Jurkat, Clone E6-1 (cell line): ENCODE data around the gene RGS8. TPM values are rescaled to one million over a fixed set of nuclear protein-coding genes. Genes with fewer than 3 reads are reported as not detected.
A peak's percentile ranks its signal among the peaks of the same experiment; 100 is the strongest.

Source experiments
- DNase-seq: peaks from one replicate; pipeline ENCODE4 v3.0.0-alpha.2; 2011; ENCODE audit warnings: low read depth, low spot score
- H3K4me3 ChIP-seq: 2 replicates; pipeline ENCODE4 v1.5.1; 2011; ENCODE audit warnings: mild to moderate bottlenecking, low read length, control low read depth, moderate library complexity
- polyA plus RNA-seq: library from polyadenylated mRNA; unstranded; fragments of >200 nt; gene quantifications from one replicate; pipeline ENCODE4 v1.2.1, GENCODE V29; 2012; ENCODE audit warnings: missing spikeins; ENCODE audit not compliant: insufficient read length, insufficient read depth

RGS8 gene, protein sequence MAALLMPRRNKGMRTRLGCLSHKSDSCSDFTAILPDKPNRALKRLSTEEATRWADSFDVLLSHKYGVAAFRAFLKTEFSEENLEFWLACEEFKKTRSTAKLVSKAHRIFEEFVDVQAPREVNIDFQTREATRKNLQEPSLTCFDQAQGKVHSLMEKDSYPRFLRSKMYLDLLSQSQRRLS
- not detected for polyA plus RNA-seq

DNA sequence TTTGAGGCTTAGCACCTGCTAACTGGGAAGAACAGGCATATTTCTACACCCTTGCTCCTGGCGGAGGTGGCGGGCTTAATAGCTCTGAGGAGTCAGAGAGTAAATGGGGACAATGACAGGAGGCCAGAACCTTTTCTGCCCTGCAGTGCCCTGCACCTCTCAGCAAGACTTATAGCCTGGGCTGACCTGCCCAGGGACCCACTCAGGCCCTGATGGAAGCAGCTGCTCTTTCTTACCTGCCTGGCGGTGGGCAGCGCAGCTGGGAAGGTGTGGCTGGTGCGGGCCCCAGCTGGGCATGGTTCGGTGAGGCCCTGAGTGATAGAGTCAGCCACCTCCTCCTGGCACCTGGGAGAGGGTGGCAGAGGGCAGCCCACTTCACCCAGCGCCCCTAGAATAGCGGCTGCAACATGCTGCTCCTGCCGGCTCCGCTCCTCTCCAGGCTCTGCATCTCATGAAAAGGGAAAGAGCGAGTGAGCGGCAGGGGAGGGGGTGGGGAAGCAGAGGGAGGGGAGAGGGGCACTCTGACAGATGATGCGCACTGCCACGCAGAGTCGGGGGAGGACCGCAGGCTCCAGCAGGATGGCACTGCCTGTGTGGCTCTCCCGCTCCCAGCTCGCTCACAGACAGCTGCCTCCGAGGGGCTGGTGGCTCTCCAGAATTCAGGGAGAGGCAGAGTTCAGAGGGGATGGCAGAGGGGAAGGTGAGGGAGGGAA, at the start of gene RGS8:
TSS of gene RGS8 (minus strand) at position 472 of the 713 bp plus-strand sequence. CDS start 14,938 bp downstream, outside the sequence.
- DNase-seq: no peak
- no peak within 1 kb of the TSS for H3K4me3 ChIP-seq

DNA sequence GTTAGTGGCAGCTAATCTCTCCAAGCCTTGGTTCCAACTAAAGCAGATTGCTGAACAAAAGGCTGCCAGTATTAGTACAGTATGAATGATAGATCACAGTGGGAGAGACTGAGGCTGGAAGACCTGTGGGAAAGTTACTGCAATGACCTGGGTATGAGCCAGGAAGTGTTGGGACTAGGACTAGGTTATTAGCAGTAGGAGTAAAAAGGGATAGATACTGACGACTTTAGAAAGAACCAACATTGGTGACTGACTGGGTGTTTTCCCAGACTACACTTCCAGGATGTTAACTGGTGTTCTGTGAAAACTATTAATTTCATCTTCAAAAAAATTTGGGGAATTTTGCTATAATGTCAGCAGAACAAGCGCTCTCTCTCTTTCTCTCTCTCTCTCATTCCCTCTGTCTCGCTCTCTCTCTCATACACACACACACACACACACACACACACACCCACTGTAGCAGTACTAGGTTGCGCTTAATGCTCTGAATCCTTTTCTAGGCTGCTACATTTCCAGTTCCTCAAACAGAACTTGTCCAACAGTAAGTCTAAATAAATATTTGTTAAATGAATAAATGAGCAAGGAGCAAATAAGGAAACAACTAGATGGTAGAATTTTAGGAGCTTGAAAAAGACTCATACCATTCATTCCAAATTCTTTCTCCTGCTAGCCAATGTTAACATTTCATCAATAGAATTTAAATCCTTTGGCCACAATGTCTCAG, 47.6 kb upstream of the RGS8 start:
- H3K4me3 ChIP-seq: no peak overlapping the region
- no peak for DNase-seq

DNA sequence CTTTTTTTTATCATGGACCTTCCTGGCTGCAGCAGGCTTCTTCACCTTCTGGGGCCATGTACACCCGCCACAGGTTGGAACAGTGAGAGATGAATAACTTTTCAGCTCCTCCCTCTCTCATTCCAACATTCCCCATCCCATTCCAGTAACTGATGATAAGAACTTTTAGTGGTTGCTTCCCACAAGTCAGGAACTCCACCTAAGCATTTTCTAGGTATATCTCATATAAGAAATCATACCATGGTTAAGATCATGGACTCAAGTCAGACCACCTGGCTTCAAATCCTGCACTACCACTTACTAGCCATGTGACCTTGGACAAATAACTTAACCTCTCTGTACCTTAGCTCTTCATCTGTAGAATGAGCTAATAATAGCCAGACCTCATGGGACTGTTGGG, 42.5 kb upstream of the RGS8 start:
- no peak for DNase-seq
- H3K4me3 ChIP-seq: no peak overlapping the region

DNA sequence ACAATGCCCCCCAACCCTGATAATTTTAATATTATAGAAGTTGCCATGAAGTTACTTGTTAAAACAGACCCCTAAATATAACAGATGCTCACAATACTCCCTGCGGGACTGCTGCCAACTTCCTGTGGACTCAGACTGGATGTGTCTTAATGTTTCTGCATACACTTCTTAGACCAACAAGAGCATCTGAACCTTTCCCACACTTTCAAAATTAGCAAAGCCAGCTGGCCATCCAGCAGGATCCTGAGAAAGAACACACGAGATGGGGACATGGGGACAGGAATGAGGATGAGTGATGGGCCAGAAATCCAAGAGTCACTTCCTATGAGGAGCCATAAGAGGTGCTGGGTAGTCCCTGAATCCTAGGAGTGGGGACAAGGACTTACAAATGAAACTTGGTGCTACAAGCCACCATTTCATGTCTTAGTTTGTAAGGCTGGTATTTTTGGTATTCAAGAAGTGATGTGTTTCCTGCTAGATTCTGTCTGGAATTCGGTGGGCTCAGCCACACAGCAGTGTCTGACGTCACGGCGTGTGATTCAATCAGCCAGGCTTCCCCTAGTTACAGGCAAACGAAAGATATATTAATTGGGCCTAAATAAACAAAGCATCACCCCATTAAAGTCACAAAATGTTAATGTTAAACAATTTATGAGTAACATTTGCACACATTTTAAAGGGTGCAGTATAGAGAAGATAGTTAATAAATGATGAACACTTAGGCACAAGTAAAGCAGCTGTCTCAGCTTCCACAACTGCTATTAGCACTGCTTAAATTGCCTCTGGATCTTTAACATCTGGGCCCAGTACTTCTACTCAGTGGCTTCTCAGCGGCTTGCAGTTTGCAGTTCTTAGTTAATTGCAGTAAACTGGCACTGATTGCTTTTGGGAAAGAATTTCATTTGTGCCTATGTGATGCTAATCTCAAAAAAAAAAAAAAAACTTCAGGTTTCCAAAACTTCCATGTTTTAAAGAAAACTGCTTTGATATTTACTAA, 41.2 kb upstream of the RGS8 start:
- DNase-seq: no peak
- no peak overlapping the region for H3K4me3 ChIP-seq

DNA sequence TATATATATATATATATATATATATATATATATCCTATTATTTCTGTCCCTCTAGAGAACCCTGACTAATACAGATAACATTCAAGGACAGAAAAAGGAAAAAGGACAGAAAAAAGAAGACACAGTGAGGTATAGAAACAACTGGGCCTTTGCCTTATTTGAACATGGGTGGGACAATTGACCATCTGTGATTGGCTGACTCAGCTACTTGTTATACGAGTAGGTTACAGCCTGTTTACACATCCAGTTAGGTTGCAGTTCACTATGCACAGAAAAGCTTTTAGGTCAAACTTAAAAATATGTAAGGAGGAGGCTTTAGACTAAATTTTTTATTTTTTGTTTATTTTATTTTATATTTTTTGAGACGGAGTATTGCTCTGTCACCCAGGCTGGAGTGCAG, 39.8 kb upstream of the RGS8 start:
- H3K4me3 ChIP-seq: no peak overlapping the region
- no peak for DNase-seq

DNA sequence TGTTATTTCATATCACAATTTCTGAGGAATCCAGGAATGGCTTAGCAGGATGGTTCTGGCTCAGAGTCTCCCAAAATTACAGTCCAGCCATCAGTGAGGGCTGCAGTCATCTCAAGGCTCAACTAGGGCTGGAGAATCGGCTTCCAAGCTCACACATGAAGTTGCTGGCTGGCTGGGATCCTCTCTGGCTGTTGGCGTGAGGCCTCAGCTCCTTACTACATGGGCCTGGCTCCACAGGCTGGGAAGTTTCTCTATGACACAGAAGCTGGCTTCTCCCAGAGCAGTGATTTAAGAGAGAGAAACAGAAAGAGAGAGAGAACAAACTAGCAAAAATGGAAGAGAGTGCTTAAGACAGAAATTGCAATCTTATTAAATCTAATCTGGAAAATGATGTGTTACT, 38.8 kb upstream of the RGS8 start:
- no peak overlapping the region for H3K4me3 ChIP-seq
- no peak for DNase-seq

DNA sequence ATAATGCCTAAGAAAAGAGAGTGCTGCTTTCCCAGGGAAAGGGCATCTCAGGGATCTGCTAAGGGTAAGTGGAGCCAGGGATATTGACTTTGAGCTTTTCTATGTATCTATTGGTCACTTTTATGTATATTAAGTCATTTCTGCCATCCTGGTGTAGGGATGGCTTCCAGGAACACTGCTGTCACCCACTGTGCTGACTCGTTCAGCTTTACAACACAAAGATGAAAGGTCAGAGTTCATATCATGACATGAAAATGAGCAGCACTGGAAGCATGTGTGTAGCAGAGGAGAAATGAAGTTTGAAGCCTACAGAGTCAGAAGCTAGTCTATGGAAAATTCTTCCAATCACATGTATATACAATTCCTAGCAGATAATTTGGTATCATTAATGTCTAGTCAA, 37.1 kb upstream of the RGS8 start:
- no peak for DNase-seq
- H3K4me3 ChIP-seq: no peak overlapping the region

DNA sequence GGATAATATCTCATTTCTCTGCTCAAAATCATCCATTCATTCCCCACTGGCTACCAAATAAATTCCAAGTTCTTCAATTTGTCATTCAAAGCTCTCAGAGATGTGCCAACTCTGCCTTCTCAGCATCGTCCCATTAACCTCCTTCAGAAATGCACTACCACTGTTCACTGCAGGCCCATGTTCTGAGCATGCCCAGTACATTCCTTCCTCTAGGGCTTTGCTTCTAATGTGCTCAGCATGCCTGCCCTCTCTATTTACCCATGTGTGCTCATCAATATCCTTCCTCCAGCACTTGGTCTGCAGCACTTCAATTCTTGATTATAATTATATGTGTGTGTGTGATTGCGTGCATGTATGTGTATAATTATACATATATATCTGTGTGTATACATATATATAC, 36.1 kb upstream of the RGS8 start:
- DNase-seq: no peak
- H3K4me3 ChIP-seq: no peak overlapping the region

DNA sequence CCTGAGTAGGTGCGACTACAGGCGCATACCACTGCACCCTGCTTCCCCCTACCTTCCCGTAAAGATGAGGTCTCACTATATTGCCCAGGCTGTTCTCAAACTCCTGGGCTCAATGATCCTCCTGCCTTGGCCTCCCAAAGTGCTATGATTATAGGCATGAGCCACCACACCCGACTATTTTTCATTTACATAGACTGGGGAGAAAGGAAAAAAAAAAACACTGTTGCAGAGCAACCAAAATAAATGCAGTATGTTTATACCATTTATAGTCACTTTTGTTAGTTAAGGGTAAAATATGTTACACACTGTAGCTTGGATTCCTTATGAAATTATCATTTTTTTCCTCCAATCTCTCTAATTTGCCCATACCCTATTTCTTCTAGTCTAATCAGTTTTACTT, 35.2 kb upstream of the RGS8 start:
- no peak for DNase-seq
- H3K4me3 ChIP-seq: no peak overlapping the region

DNA sequence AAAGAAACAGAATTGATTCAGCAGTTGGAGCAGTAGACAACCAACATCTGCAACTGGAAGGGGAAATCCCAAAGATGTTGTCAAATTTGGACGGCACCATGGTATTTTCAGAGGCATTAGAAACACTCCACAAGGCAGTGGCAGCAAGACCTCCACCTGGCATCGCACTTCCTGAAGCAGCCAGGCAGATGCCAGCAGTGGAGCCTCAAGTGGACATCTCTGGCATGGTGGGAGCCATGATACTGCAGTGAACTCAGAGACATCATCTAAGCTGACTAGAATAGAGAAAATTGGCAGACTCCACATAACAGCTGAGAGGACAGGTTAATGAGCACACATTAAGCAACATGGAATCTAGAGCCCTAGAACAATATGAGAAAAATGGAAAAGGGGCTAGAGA, 33.9 kb upstream of the RGS8 start:
- no peak overlapping the region for H3K4me3 ChIP-seq
- no peak for DNase-seq

DNA sequence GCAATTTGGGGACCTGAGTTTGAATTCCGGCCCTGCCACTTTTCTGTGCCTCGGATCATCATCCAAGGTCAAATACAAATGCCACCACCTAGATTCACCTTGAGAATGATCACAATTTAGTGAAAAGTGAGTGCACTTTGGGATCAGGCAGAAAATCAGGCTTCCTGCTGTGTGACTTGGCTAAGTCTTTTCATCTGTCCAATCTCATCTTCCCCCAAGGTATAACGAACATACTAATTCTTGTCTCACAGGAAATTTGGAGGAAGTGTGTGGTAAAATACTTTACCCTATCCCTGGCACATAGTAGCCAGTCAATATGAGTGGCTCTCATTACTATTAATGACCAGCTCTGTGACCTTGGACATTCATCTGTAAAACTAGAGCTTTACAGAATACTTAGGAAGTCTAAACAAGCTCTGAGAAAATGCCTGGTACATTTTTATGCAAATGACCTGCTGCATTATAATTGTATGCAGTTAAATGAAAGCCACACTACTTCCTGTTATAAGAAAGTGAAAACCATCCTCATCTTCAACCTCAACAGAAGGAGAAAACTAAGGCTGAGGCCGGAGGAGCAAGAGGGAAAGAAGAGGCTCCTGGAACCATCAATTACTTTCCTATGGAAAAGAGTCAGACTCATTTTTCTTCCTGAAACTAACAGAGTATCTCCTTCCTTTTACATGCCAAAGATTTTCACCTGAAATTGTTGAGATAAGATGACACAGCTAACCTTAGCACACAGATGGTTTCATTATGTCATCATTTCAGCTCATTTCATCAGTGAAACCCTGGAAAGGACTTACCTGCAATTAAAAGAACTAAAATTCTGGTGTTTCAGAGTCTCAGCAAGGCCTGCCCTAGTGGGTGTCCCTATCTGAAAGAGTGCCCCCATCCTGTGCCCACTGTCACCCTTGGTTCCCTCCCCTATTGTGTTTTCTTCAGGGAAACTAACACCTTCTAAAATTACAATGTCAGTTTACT, 32.6 kb upstream of the RGS8 start:
- no peak for DNase-seq
- no peak overlapping the region for H3K4me3 ChIP-seq

DNA sequence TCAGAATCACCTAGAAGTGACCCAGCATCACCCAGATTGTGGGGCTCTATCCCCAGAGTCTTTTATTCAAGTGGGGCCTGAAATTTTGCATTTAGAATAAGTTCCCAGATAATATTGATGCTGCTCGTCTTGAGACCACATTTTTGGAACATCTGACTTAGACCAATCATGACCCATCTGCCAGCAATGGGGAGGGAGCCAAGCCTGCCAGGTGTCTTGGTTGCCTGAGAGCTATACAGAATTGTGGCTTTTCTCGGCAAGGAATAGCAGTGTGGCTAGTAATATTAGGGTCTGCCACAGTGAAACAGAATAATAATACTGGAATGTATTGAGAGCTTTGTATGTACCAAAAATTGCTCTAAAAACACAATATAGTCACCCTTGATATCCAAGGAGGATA, 31.1 kb upstream of the RGS8 start:
- DNase-seq: no peak
- no peak overlapping the region for H3K4me3 ChIP-seq

DNA sequence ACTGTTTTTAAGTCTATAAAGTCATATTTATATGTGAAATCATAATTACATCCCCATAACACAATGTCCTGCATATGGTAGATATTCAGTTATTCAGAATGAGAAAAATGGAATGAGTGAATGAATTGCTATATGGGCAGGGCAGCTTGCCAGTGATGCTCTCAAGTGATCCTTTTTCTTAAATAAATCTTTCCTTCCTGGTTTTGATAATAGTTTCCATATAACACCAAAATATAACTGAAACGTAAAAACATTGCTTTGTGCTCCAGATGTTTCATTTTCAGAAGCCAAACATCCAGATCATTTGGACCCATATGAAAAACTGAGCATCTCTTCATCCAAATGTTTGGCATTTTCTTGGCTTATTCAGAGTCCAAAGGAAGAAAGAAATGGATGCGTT, 30.2 kb upstream of the RGS8 start:
- H3K4me3 ChIP-seq: no peak overlapping the region
- no peak for DNase-seq

DNA sequence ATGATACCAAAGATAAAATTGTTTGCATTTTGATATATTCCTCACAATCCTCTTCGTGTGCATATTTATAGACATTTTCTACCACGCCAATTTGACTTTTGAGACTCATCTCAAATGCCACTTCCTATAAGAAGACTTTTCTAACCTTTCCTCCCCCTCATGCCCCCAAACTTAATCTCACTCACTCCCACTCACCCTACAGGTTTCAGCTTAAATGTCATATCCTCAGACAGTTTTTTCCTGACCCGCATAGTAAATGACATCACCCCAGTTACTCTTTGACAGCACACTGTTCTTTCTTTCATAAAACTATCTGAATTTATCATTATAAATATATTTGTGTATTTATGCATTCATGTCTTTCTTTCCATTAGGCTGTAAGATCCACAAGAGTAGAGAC, 29.6 kb upstream of the RGS8 start:
- H3K4me3 ChIP-seq: no peak overlapping the region
- DNase-seq: no peak

DNA sequence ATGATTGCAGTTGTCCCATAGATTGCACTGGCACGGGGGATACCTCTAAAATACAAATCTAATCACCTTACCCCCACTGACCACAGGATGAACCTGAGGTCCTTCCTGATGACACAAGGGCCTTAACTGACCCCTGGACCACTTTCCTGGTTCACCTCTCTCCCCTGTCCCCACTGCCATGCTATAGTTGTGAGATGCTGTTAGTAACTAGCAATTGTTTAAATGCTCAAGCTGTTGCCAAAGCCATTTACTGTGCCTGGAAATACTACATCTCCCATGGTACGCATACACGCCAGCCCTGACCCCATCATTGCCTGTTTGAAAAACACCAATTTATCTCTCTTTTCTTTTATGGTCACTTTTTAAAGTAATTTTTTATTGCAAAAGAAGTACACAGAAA, 29.1 kb upstream of the RGS8 start:
- H3K4me3 ChIP-seq: no peak overlapping the region
- no peak for DNase-seq

DNA sequence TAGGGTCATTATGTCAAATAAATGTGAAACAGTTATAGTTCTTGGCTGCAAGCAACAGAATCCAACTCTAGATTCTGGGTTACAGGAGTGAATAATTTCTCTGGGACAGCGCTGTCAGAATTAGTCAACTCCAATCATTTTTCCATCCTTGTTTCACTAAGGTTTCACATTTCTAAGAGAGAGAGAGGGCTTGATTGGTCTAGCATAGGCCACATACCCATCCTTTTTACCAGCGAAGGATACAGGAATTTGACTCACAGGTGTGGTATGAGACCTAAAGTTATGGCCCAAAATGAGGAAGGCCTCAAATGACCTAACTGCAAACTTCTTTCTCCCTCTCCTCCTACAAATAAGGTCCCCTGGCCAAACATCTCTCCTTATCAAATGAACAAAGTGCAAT, 25.5 kb upstream of the RGS8 start:
- DNase-seq: no peak
- H3K4me3 ChIP-seq: no peak overlapping the region

DNA sequence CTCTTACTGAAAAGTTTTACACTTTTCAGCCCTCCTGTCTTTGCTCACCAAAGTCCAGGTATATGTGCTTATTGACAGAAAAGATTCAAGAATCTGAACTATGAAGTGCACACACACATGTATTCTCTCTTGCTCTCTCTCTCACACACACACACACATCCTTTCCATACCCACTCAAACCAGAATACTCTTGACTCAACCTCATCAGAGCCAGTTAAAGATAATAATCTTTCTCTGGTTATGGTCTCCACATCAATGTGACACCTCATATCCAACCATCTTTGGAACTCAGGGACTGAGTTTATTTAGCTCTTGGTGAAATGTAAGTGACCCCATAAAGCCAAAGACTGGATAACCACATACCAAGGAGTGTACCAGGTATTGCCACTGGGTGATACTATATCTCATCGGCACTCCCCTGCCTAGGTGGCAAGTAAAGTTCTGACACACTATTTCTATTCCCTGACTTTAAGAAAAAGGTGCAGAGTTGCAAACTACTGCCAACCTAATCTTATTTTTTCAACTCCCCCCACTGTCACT, 24.9 kb upstream of the RGS8 start:
- no peak overlapping the region for H3K4me3 ChIP-seq
- peak; percentile 24 for DNase-seq

DNA sequence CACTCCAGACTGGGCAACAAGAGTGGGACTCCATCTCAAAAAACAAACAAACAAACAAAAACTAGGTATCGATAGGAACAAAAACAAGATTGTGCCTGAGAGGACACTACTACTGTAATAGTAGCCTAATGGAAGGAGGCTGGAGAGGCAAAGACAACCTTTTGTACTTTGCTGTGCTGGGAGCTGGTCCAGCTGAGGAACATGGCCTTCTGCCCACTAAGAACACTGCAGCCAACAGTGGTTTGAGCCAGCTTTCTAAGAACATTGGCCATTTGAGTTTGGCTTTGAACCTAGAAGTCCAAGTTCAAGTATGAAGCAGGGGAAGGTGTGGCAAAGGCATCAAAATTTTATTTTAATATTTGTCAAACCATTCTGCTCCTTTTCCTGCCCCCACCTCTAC, 22.7 kb upstream of the RGS8 start:
- DNase-seq: no peak

More for the DNA sequence above, 22.7 kb upstream of the RGS8 start:
- no peak overlapping the region for H3K4me3 ChIP-seq
